LNCAP (cell line): ENCODE data around the gene NUP214.

ENCODE experiments used
- TF ChIP-seq, protein P1 (sequence below): fragments of 450-650 bp; IDR thresholded peaks from 2 replicates; pipeline ENCODE4 v1.5.1; 2017; ENCODE audit warnings: mild to moderate bottlenecking

The NUP214 gene

DNA sequence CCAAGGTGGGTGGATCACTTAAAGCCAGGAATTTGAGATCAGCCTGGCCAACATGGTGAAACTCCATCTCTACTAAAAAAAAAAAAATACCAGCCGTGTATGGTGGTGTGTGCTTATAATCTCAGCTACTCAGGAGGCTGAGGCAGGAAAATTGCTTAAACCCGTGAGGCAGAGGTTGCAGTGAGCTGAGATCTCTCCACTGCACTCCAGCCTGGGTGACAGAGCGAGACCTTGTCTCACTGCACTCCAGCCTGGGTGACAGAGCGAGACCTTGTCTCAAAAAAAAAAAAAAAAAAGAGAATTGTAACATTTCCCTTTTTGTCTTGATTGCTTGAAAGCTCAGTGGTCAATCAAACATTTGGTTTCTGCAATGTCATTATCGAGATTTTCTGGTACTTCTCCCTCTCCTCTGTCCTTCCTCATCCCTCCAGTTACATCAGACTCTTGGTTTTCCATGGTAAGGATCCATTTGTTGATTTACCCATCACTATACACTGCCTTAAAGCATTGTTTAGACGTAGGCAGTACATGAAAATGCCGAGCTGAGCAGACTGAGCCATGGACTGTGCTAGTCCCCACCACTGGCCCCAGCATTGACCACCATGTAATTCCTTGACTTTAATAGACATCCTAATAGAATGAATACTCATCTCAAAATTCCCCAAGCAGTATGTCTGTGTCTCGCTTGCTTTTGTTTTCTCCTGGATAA lies 40.6 kb upstream of the NUP214 start:
- TF ChIP-seq, protein P1, sequence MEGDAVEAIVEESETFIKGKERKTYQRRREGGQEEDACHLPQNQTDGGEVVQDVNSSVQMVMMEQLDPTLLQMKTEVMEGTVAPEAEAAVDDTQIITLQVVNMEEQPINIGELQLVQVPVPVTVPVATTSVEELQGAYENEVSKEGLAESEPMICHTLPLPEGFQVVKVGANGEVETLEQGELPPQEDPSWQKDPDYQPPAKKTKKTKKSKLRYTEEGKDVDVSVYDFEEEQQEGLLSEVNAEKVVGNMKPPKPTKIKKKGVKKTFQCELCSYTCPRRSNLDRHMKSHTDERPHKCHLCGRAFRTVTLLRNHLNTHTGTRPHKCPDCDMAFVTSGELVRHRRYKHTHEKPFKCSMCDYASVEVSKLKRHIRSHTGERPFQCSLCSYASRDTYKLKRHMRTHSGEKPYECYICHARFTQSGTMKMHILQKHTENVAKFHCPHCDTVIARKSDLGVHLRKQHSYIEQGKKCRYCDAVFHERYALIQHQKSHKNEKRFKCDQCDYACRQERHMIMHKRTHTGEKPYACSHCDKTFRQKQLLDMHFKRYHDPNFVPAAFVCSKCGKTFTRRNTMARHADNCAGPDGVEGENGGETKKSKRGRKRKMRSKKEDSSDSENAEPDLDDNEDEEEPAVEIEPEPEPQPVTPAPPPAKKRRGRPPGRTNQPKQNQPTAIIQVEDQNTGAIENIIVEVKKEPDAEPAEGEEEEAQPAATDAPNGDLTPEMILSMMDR: no peak

DNA sequence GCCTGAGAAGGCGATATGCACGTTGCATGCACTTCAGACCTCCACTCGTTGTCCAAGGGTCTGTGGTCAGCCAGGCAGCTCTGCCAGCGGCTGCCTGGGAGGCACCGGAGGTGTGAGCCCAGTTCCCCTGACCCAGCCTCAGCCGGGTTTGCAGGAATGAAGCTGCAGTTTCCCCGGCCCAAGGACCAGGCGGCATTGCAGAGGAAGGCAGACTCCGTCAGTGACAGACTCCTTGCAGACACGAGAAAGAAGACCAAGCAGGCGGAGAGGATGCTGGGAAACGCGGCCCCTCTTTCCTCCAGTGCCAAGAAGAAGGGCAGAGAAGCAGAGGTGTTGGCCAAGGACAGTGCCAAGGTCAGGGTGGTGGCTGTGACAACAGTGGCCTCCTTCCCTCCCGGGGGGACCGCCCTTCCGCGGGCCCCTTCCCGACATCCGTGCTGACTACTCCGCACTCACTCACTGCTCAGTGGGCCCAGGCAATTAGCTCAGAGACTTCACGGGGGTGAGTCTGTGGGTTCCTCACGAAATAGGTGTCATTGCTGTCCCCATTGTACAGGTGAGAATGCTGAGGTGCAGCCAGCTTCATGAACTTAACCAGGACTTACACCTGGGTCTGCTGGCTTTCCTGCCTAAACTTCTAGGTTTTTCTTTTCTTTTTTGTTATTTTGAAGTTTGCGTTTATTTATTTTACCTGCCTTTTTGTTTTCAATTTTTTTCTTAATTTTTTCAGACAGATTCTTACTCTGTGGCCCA lies 39.8 kb upstream of the NUP214 start:
- TF ChIP-seq, protein P1: no peak

DNA sequence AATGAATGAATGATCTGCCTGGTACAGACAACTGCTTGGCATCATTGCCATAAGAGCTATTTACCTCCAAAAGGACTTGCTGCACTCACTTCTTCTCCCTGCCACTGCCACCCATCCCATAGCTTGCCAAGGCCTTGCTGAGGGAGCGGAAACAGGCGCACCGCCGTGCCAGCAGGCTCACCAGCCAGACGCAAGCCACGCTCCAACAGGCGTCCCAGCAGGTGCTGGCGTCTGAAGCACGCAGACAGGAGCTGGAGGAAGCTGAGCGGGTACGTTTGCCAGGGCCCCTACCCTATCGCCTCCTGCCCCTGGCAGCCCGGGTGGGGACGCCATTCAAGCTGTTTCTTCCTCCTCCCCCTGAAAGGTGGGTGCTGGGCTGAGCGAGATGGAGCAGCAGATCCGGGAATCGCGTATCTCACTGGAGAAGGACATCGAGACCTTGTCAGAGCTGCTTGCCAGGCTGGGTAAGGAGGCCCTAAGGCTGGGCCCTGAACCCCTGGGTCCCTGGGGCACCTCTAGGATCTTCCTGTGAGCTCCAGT lies 38.0 kb upstream of the NUP214 start:
- TF ChIP-seq, protein P1: no peak

DNA sequence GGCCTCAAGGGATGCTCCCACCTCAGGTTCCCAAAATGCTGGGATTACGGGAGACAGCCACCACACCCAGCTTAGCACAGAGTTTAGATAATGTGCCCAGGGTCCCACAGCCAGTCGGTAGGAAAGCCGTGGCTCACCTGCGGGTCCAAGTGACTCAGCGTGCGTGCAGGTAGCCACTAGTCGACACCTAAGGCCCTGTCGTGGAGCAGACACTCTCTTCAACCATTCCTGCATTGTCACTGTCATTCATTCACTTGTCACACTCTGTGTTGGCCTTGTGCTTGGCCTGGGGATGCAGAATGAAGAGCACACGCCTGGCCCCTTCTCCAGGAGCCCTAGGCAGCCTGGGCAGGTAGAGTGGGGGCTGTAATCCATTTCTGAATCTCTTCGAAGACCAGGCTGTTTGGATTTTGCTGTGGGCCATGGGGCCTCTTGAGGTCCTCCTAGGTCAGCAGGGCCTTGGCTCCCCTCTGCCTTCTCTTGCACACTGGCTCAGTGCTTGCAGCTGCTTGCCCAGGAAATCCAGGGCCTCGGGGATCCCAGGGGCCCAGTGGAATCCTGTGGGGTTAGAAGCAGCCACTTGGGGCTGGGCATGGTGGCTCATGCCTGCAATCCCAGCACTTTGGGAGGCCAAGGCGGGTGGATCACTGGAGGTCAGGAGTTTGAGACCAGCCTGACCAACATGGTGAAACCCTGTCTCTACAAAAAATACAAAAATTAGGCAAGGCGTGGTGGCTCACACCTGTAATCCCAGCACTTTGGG lies 35.2 kb upstream of the NUP214 start:
- TF ChIP-seq, protein P1: no peak

DNA sequence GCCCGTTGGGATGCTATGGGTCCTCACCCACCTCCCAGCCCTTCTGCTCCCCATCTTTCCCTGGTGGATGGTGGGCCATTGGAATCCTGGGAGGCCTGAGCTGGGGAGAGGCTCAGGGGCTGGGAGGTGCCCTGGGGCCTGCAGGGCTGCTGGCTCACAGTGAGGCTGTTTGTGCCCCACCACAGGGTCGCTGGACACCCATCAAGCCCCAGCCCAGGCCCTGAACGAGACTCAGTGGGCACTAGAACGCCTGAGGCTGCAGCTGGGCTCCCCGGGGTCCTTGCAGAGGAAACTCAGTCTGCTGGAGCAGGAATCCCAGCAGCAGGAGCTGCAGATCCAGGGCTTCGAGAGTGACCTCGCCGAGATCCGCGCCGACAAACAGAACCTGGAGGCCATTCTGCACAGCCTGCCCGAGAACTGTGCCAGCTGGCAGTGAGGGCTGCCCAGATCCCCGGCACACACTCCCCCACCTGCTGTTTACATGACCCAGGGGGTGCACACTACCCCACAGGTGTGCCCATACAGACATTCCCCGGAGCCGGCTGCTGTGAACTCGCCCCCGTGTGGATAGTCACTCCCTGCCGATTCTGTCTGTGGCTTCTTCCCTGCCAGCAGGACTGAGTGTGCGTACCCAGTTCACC lies 33.9 kb upstream of the NUP214 start:
- TF ChIP-seq, protein P1: no peak

DNA sequence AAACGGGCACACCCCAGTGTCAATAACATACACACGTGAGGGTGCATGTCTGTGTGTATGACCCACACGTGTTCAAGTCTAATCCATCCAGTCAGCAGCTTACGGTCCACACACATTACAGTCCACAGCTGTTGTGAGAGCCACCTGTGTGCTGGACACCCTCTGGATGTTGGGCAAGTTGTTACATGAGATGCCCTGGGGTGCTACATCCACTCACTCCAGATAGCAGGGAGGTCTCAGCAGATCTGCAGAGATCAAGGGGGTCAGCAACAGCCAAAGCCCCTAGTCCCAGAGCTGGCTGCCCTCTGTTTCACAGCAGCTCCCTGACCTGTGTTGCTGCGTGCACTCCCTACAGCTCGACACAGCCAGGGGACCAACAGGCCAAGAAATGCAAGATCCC lies 33.4 kb upstream of the NUP214 start:
- TF ChIP-seq, protein P1: no peak
